ENCODE data around the gene STT3A.
"Not testable (repeated sequence)": the region's sequence is repeated elsewhere in the genome, so short reads cannot be mapped to it uniquely, and the experiment has no call there.

STT3A gene

GRCh38 chr11:125592305-125593113 lies at the start of gene STT3A:
STT3A (plus strand) TSS chr11:125592852; CDS start chr11:125595916, 3,064 bp downstream.
- DNase-seq: peak; percentile 97

GRCh38 chr11:125550780-125551179 lies 41.9 kb upstream of the STT3A start:
- no peak for DNase-seq

GRCh38 chr11:125551835-125552342 lies 40.8 kb upstream of the STT3A start:
- no peak for DNase-seq

- DNase-seq: no peak
Measured at GRCh38 chr11:125552927-125553326, 39.7 kb upstream of the STT3A start.

- no peak for DNase-seq
Measured at GRCh38 chr11:125553357-125553756, 39.3 kb upstream of the STT3A start.

GRCh38 chr11:125554038-125554437 lies 38.6 kb upstream of the STT3A start:
- no peak for DNase-seq

- no peak for DNase-seq
Measured at GRCh38 chr11:125559888-125560287, 32.8 kb upstream of the STT3A start.

- no peak for DNase-seq
Measured at GRCh38 chr11:125561924-125562323, 30.7 kb upstream of the STT3A start.

GRCh38 chr11:125562430-125562829 lies 30.2 kb upstream of the STT3A start:
- no peak for DNase-seq

- DNase-seq: no peak
Measured at GRCh38 chr11:125564357-125564756, 28.3 kb upstream of the STT3A start.

- no peak for DNase-seq
Measured at GRCh38 chr11:125566235-125566634, 26.4 kb upstream of the STT3A start.

- peak; percentile 73 for DNase-seq
Measured at GRCh38 chr11:125568970-125569914, 23.4 kb upstream of the STT3A start, which contains the start of gene EI24. EI24 (plus strand) TSS chr11:125569477; CDS start chr11:125572528, 3,051 bp downstream.

- DNase-seq: peak; percentile 16
Measured at GRCh38 chr11:125569915-125570621, 22.6 kb upstream of the STT3A start.

- DNase-seq: no peak
Measured at GRCh38 chr11:125570952-125571351, 21.7 kb upstream of the STT3A start.

GRCh38 chr11:125572916-125573315 lies 19.7 kb upstream of the STT3A start:
- DNase-seq: no peak

- DNase-seq: not testable (repeated sequence)
Measured at GRCh38 chr11:125577181-125577580, 15.5 kb upstream of the STT3A start.

- no peak for DNase-seq
Measured at GRCh38 chr11:125578783-125579182, 13.9 kb upstream of the STT3A start.

GRCh38 chr11:125579811-125580210 lies 12.8 kb upstream of the STT3A start:
- no peak for DNase-seq

GRCh38 chr11:125583496-125583895 lies 9.2 kb upstream of the STT3A start:
- no peak for DNase-seq

- no peak for DNase-seq
Measured at GRCh38 chr11:125585487-125585886, 7.2 kb upstream of the STT3A start.

GRCh38 chr11:125586623-125587022 lies 6.0 kb upstream of the STT3A start:
- DNase-seq: no peak

- DNase-seq: no peak
Measured at GRCh38 chr11:125587480-125587879, 5.2 kb upstream of the STT3A start.

GRCh38 chr11:125588505-125588904 lies 4.1 kb upstream of the STT3A start:
- DNase-seq: no peak
